Stimulated activated CD8-positive, alpha-beta memory T cell treated with anti-CD3 and anti-CD28 coated beads, Interleukin-12 subunit alpha, Interleukin-12 subunit beta, amount 100 ng/mL, for 4 hours (primary cell): Measurements from ENCODE around the gene VGLL3.
"Not testable (repeated sequence)": the region's sequence is repeated elsewhere in the genome, so short reads cannot be mapped to it uniquely, and the experiment has no call there.

ENCODE experiments used
- DNase-seq: peaks from one replicate; pipeline ENCODE4 v3.0.0-alpha.2; 2020; ENCODE audit warnings: low read depth

VGLL3 gene, protein sequence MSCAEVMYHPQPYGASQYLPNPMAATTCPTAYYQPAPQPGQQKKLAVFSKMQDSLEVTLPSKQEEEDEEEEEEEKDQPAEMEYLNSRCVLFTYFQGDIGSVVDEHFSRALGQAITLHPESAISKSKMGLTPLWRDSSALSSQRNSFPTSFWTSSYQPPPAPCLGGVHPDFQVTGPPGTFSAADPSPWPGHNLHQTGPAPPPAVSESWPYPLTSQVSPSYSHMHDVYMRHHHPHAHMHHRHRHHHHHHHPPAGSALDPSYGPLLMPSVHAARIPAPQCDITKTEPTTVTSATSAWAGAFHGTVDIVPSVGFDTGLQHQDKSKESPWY

DNA sequence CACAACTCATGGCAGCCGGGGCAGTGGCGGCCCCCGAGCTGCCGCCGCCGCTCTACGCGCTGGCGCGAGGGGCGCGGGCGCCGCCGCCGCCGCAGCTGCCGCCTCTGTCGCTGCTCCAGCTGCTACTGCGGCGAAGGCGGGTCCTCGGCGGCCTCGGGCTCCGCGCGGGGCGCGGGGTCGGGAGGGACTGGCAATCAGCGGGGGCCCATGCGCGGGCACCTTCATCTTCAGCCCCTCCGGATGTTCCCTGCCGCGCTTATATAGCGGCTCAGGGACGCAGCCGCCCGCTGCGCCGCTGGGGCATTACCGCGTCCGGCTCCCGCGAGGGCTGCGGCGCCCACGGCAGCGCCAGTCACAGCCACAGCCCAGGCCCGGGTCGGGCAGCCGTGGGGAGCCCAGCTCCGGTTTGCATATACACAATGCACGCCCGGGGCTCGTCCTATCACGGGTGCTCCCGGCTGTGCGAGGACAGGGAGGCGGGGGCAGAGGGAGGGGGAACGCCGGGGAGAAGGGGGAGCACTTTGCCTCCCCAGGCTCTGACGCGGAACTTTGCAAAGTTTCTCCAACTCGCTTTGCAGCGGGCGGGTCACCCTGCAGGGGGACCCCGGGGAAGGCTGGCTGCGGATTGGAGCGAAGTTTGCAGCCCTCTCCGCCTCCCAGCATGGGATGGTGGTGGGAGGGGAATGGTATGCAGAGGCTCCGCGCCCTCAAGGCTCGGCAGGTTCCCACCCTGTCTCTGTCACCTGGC is at the start of gene VGLL3:
Gene VGLL3, minus strand, starts transcription at position 416 of the 748 bp plus-strand sequence. Its CDS starts 406 bp downstream, at position 10.
- no peak for DNase-seq

DNA sequence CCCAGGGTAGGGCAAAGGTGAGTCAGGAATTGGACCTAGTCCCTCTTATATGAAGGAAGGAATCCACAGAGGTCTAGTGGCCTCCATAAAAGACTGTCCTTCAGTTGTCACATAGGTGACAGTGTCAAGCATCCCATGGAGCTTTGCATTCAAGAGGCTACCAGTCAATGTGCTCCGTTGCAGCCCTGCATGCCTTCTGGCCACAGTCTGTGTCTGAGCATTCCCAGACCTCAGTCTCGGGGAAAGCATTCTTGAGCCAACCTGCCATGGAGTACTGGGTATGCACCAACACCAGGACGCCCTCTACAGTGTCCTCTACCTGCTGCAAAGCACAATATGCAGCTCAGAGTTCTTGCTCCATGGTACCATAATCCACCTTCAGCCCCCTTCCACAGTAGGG is 46.7 kb upstream of the VGLL3 start:
- no peak for DNase-seq

DNA sequence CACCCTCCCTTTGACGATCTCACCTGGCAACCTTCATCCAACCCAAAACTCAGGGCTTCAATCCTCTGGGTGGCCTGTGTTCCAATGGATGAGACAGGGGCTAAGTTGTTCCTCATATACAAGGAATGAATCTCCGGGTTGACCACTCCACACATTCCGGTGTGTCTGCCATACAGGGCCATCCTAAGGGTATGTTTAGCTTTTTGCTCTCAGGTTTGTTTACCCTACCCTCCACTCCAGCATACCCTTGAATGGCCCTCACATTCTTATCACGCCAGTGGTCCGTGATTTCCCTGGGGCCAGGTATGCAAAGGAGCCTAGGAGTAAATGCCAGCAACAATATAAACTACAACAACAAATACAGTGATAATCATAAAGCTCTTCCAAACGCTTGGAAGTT is 45.7 kb upstream of the VGLL3 start:
- no peak for DNase-seq

DNA sequence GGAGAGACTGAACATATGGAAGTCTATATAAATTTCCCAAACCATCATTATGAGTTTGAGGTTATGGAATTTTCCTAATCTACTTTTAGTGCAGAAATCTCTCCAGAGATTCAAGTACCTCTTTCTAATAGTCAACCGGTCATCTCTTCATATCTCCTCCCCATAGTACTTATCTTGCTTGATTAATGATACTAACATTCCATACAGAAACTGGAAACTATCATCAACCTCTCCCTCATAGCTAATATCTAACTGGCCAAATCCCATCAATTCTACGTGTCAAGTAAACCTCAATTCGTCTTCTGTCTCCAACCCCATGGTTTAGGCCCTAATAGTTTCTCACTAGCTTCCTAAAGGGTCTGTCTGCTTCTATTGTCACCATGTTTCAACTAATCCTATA is 44.4 kb upstream of the VGLL3 start:
- DNase-seq: no peak

DNA sequence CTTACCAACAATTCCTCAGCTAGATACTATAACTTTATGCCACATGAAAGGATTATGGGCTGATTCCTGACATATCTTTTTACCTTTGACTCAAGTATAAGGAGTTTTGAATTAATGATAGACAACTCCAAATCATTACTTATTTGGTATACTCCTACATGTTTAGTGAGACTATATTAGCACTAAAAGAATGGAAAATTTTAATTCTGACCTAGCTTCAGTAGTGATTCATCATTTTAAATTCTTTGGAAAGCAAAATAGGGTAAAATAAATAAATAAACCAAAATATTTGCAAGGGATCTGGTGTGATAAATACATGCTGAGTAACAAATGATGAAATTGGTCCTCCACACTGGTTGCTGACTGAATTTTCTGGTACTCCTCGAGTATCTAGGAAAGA is 42.3 kb upstream of the VGLL3 start:
- no peak for DNase-seq

DNA sequence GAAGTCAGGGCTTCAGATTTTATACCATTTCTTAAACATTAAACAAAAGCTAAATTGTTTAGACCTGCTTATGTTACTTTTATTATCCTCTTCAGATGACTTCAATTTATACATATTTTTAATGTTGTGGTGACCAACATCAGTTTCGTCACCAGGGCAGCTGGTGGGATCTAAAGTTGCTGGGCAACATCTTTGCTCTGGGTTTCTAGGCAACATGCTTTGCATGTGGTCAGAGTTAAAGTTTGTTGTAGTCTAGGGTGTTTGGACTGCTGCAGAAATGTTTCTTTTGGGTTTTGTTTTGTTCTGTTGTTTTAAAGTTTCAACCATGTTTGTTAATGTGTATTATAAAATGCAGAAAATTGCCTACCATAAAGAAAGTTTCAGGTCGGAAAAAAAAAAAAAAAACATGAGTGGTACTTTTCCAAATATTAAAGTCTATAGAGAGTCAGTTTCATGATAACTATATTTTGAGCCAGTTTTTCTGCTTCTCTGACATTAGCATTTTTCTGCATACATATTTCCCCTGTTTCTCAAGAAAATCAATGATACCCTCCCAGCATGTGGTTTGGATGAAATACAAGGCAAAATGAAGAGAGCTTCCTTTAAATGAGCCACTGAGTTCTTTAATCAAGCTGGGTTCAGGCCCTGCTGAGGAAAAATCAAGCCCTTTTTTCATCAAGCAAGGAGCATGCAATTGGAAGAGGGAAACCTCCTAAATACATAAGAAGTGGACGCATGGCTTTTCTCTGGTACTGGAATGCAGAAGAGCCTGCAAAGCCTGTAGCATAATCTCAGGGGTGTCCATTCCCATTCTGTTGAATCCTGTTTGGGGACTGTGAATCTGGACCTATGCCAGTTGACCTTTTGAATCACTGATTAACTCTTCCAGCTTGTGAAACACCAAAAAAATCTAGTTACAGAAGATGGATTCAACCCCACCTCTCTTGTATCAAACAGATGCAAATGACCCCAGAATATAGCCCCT is 35.0 kb upstream of the VGLL3 start:
- no peak for DNase-seq

DNA sequence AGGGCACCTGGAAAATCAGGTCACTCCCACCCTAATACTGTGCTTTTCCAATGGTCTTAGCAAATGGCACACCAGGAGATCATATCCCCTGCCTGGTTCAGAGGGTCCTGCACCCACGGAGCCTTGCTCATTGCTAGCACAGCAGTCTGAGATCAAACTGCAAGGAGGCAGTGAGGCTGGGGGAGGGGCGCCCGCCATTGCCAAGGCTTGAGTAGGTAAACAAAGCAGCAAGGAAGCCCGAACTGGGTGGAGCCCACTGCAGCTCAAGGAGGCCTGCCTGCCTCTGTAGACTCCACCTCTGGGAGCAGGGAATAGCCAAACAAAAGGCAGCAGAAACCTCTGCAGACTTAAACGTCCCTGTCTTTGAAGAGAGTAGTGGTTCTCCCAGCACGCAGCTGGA is 26.4 kb upstream of the VGLL3 start:
- not testable (repeated sequence) for DNase-seq

DNA sequence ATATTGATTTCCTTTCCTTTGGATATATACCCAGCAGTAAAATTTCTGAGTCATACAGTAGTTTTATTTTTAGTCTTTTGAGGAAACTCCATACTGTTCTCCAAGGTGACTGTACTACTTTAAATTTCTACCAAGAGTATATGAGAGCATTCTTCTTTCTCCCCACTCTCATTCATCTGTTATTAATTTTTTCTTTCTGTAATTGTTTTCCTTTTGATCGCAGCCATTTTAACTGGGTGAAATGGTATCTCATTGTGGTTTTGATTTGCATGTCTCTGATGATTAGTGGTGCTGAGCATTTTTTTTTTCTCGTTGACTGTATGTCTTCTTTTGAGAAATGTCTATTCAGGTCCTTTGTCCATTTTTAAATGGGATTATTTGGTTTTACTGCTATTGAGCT is 18.3 kb upstream of the VGLL3 start:
- no peak for DNase-seq

DNA sequence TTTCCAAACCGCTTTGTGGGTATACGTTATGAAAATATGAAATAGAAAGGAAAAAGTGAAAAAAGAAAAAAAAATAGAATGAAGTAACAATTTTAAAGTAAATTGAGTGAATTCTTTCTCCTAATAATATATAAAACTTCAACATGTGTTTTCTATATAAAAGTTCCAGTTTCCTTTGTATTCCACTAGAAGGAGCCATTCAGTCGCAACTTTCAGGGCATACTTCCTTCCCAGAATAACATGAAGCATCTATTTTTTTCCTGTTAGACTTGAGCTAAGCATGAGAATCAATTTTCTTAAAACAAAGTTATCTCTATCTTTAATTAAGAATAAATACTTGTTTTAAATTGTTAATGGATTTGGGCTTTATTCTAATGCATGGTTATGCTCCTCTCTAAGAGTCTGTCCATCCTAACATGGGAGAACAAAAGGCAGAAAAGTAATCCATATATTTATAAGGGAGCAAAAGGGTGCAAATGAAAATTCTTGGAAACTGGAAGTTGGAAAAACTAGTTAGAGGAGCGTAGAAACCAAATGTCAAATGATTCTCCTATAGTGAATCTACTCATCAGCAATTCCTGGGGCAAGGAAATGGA is 16.0 kb upstream of the VGLL3 start:
- DNase-seq: no peak

DNA sequence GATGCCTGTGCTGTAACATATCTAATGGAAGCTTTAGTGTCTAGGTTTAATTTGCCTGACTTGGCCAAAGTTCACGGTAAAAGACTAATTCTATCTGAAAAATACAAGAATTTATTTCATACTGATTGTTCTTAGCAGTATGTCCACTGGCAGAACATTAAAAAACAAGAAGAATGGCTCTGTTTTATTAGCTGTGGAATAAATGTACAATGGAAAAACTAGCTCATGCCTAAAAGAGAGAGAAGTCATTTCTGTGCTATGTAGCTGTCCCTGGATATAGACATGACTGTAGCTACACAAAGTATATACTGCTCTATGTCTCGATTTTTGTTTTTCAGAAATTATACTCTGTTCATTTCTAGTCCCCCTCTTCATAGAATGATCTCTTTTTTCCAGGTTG is 13.9 kb upstream of the VGLL3 start:
- no peak for DNase-seq

DNA sequence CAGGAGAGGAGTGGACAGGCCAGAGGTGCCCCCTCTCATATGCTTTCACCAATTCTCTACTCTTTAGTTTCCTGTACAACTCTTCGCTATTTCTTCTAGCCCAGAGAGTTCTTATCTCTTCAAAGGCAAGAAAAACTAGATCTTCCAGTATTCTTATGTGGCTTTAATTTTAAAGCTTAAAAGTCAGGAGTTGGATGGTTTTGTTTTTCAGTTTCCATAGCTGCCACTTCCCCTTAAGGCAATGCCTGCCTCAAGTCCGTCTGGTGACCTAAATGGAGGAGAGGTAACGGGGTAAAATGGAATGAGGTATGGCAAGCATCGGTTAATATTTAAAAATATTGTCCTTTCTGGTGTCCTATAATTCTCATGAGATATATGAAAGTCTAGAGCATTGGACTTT is 11.4 kb upstream of the VGLL3 start:
- DNase-seq: no peak

DNA sequence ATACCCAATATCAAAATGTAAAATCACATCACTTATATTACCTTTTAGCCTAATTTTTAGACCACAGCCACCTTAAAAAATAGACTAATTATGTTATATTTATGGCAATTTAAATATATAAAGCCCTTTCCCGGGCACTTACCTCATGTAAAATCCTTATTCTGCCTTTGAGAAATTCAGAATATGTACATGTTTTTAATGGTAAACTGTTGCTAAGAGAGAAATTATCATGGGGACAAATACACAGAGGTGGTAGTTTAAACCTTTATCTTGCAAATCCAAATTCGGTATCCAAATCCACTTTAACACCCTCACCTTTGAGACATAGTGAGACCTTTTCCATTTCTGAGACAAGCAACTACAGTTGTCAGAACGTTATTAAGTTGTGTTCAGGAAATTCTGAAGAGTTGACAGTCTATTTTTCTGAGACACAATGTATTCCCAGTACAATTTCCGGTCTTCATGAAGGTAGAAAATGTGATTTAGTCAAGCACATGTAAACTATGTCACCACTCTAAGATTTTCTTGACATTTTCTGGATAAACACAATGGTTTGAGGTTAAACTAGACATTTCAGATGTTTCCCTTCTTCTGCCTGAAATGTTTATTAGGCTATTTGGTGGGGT is 10.6 kb upstream of the VGLL3 start:
- DNase-seq: no peak

DNA sequence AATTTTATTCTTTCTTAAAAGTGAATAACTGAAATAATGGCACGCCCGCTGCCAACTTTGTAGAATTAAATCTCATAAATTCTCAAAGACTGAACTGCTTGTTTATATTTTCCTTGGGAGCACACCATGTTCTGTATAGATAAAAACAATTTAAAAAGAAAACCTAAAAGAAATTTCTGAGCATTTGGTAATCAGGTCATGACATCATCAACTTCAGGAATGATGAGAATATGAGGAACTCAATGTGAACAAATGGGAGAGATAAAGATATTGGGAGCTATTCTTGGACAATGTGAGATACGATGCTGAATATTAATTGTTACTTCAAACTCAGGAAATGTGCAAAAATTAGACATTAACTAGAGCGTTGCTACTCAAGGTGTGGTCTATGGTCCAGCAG is 10.0 kb upstream of the VGLL3 start:
- no peak for DNase-seq

DNA sequence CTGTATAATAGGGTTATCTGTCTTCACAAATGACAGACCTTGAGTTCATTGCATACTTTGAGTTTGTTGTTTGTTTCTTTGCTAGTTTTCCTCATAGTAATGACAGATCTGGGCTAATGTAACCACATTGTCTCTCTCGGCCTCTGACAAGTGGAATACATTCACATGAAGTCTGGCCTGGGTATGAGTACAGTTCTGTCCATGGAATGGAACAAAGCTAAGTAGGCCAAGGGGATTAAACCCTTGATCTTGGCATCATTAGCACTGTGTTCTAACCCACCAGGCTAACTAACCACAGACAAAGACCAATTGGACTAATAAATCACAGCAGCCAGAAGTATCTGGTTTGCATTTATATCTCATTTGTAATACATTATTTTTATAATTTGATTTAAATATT is 7.6 kb upstream of the VGLL3 start:
- no peak for DNase-seq

DNA sequence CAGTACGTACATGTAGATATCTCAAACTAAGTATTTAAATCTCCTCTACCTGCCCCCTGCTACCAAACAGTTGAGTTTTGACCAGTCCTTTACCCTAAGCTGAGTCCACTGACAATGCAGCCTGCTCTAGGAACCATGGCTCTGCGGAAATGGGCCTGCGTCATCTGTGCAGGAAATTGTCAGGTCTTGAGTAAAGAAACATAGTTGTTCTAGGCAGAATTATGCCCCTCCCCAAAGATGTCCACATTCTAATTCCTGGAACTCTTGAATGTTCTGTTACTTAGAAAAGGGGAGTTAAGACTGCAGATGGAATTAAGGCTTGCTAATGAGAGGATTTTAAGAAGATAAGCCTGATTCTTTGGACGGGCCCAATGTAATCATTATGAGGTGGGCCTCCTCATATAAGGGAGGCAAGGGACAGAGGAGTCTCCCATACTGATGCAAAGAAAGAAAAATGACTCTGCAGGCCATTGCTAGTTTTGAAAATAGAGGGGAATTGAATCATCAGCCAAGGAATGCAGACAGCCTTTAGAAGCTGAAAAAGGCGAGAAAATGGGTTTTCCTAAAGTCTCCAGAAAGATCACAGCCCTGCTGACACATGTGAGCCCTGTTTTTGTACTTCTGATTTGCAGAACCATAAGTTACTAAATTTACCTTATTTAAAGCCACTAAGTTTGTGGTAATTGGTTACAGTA is 5.5 kb upstream of the VGLL3 start:
- no peak for DNase-seq

DNA sequence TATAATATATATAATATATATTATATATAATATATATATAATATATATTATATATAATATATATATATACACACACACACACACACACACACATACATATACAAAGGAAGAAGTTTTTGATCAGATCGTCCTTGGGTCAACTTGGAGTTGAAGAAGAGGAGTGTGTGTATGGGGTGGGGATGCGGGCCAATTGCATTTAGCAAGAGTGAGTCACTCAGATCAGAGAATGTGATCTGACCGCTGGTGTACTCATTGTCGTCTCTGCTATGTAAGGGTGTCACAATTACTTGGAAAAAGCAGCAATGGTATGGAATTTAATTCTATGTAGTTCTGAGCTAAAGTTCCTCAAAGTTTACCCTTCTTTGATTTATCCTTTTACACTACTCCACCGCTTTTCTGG is 4.6 kb upstream of the VGLL3 start:
- DNase-seq: no peak

DNA sequence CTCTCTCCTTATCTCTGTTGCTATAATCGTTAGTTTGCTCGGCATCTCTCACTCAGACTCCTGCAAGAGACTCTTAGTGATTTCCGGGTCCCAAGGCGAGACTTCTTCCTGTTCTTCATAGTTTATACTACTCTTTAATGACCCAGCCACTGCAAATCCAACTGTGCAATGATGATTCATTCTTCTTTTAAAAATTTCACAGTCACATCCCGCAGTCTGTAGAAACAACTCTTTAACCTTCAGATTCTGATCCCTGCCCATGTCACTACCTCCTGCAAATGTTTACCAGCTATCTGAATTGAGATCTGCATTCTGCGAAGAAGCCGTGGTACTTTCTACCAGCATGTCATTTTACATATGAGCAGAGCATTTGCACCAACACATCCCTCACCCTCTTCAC is 2.8 kb upstream of the VGLL3 start:
- no peak for DNase-seq

DNA sequence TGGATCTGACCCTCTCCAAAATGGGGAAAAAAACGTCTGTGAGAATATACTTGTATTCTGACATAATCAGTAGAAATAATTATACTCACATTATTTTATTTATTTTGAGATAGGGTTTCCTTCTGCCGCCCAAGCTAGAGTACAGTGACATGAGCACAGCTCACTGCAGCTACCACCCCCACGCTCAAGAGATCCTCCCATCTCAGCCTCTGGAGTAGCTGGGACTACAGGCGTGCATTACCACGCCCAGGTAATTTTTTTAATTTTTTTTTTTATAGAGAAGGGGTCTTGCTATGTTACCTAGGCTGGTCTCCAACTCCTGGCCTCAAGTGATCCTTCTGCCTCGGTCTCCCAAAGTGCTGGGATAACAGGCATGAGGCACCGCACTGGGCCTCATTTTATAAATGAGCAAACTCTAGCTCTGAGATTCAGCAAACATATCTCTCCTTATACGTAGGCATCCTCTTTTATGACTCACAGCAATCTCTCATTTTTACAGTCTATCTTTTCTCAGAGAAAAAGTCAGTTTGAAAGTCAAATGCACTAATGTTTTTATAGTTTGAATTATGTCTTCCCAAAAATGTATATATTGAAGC is 989 bp upstream of the VGLL3 start:
- DNase-seq: no peak

DNA sequence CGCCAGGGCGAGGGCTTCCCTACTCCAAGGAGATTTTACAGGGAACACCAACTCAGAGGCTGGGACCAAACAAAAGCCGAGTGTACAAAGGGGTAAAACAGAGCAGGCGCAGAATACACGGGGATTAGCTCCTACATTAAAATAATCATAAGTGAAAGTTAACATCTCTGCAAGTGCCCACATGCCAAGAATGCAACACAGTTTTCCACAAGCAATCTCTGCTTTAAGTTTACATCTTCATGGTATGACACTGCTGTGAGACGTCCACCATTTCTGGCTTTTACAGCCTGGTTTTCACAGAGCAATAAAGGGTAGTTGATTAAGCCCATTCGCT is 500 bp upstream of the VGLL3 start:
- no peak for DNase-seq

DNA sequence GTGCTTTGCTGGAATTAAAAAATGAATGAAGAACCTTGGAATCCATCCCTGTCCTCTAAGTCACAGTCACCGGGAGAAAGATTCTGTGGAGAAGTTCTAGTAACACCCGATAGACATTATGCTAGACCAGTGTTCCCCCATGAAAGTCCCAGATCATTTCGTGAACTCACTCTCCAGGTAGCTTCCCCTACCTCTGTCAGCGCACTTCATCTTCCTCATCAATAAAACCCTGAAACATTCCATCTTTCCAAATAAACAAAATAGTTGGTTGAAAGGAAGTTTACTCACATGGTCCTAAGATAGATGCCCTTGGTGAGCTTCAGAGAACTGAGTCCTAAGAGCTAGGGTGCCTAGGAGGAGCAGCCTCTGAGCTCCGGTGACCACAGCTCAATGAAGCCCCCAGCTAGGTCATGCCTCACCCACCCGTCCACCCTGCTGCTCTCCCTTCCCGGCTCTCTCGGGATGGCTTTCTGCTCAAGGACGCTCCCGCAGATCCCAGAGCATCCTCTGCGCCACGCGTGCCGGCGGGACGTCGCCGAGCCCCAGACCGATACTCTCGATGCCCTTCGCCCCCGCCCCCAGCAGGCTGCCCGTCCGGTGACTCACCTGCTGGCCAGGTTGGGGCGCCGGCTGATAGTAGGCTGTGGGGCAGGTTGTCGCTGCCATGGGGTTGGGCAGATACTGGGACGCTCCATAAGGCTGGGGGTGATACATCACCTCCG is 776 bp downstream of the VGLL3 start:
- DNase-seq: no peak
